HG03159 (cell line): ENCODE measurements around the gene PDE9A.

Experiments
- ATAC-seq: cut with Tn5 transposase; IDR thresholded peaks from one replicate; pipeline ENCODE4 v1.9.1; 2021; ENCODE audit warnings: mild to moderate bottlenecking, moderate library complexity; ENCODE audit not compliant: unreplicated experiment

The PDE9A gene

GRCh38 chr21:42670058-42670880, 16.8 kb downstream of the PDE9A start:
- no peak for ATAC-seq

- no peak for ATAC-seq
These were observed 17.5 kb downstream of the PDE9A start for GRCh38 chr21:42670884-42671283.

- no peak for ATAC-seq
These were observed 18.6 kb downstream of the PDE9A start for GRCh38 chr21:42671778-42672593.

DNA sequence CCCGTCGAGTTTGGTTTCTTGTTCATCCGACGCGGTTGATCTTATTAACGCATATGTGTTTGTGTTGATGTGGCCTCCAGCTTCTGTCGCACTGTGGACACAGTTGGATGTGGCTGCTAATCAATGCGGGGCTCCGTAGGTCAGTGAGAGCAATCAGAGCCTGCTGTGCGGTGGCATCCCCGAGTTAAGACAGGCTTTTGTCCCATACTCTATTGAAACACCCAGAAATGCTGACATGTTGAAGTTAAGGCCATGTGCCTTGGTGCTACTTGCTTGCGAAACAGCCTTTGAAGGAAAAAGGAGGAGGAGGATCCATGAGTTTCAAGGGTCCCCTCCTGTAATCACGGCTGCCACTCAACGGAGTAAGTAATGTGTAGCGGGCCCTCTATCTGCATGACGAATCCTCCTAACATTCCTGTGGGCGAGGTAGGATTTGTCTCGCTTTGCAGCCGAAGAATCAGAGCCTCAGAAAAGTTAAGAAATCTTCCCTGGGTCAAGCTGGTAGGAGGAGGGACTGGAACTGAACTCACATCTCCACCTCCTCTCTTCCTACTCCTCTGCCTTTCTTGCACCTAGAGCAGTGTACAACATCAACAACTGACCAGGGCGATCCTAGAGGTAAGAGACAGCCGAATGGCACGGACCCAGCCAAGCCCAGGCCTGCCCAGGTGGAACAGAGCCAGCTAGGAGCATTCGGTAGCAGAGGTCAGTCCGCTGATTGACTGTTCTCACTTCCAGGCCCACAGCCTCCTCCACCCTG, 19.5 kb downstream of the PDE9A start:
- ATAC-seq, result no peak

DNA sequence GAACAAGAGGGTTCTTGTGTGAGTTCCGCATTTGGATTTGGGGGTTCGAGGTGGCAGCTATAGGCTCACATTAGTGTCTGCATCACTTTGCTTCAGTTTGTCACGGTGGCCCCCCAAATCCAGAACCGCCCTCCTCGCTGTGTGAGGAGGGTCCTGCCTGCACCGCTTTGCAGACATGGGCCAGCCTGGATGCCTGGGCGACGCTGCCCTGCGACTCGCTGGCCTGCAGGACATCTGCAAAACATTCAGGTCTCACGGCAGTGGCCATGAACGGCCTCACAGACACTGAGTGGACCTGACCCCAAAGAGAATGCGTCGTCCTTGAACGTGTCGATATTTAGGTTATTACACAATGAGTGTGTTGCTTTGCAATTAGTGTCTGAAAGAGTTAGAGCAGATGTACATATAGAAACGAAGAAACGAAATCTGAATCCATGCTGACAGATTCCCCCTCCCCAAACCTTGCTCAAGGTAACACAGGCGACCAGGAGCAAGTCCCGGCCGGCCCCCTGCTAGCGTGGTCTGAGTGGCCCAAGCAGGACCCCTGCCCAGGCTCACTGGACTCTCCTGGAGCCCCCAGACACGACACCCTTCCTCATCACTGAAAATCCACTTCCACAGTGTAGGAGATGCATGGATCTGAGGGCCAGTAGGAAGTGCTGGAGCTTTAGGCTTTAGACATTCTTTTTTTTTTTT, 20.4 kb downstream of the PDE9A start:
- no peak for ATAC-seq

- no peak for ATAC-seq
These were observed 21.0 kb downstream of the PDE9A start for GRCh38 chr21:42674351-42674940.

DNA sequence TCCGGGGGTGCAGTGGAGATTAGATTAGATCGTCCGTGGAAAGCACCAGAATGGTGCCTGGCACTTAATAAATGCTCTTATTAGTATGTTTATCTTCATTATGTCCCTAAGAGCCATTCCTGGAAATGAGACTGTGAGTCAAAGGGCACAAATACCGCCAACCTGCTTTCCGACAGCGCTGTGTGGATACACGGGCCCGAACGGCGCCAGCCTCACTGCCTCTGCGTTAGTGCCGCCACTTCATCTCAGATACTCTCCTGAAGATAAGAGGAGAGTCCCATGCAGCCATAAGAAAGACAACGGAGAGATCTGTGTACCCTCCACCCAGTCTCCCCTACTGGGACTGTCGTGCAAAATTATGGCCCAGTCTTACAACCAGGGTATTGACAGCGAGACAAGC, 22.0 kb downstream of the PDE9A start:
- no peak for ATAC-seq

GRCh38 chr21:42676808-42677207, 23.4 kb downstream of the PDE9A start:
- no peak for ATAC-seq

GRCh38 chr21:42677339-42678321, 24.2 kb downstream of the PDE9A start:
- no peak for ATAC-seq

GRCh38 chr21:42678618-42679295, 25.3 kb downstream of the PDE9A start:
- no peak for ATAC-seq

DNA sequence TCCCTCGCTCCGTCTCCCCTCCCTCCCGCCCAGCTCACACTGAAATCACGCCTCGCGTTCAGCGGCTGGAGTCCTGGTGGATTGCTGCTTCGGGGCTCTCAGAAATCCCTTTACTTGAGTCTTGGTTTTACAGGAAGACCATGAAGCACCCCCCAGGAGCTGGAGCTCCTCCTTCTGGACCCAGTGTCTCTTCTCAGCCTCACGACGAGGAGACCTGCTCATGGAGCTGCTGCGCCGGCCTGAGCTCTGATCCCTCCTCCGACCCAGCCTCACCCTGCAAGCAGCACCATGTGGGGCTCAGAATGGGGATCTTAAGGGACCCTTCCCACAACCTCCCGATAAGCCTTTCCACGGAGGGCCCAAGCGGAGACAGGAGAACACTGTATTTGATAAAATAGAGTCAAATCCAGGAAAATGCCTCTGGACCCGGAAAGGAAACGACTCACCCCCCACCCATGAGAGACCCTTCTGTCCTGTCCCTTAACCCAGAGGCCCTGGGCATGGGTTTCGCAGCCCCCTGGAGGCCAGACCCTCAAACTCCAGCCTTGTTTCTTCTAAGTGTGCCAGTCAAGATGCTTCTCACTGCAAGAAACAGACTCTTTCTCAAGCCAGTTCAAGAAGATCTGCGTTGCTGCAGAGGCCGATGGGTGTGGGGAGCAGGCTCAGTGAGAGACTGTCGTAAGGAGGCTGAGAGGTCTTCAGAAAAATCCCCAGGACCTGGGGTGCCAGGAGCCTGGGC, 26.1 kb downstream of the PDE9A start:
- no peak for ATAC-seq

DNA sequence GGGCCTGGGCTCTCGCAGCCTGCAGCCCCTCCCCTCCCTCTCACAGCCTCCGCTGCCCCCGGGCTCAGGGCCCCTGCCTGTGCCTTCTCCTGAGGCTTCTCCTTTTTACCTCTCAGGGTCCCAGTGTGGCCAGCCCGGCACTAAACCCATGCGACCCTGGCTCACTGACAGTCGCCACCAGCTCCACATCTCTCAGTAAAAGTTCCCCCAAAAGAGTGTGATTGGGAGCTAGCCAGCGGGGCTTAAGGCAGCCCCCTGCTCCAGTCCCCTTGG, 26.6 kb downstream of the PDE9A start:
- no peak for ATAC-seq

DNA sequence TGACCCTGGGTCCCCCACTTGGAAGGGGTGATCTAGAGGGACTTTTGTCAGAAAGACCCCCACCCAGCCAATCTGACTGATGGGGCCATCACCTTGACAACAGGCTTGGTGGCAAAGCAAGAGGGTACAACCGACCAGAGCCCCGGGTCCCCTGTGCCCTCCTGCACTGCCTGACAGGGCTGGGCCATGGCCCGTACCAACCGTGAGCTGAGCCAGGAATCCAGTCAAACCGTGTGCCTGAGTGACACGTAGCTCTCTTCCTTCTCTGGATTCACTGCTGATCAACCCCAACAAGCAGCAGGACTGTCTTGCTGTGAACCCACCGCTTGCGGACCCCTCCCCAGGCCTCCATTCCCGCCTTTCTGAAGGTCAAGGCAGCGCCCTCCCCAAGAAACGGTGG, 27.0 kb downstream of the PDE9A start:
- ATAC-seq, result no peak

DNA sequence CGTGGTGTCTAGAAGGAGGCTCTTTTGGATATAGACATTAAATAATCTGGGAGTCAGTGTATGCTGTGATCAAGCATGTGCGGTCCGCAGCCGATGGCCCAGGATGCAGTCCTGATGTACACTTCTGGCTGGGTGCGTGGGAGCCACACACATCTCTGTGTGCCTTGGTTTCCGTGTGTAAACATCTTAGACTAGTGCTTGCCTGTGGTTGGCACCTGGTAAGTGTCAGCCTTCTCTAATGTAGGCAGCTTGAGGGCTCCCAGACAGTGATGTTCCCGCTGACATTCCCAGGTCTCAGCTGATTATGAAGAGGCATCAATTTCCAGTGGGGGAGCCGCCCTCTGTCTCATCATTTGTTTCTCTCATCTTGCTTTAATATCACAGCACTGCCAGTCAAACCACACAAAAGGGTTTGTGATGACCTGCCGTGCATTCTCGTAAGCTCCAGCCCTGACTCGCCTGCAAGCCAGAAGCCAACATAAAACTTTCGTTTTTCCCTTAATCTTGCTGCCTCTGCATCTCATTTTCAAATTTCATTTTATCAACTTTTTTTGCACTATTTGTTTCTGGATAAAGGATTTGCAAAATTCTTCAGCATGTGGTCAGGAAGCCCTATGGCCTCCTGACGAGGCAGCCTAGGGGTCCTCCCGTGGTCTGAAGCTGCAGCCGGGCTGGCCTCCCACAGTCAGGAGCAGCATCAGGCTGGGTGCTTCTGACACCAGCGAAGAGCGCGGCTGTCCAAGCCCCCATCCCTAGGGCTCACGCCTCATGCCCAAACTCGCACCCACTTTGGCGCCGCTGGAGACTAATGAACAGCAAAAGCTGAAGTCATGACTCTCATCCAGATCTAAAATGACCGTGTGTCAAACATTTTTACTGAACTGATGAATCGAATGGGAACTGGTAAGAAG, 28.1 kb downstream of the PDE9A start:
- ATAC-seq, result no peak

GRCh38 chr21:42682661-42683210, 29.3 kb downstream of the PDE9A start:
- ATAC-seq, result no peak

DNA sequence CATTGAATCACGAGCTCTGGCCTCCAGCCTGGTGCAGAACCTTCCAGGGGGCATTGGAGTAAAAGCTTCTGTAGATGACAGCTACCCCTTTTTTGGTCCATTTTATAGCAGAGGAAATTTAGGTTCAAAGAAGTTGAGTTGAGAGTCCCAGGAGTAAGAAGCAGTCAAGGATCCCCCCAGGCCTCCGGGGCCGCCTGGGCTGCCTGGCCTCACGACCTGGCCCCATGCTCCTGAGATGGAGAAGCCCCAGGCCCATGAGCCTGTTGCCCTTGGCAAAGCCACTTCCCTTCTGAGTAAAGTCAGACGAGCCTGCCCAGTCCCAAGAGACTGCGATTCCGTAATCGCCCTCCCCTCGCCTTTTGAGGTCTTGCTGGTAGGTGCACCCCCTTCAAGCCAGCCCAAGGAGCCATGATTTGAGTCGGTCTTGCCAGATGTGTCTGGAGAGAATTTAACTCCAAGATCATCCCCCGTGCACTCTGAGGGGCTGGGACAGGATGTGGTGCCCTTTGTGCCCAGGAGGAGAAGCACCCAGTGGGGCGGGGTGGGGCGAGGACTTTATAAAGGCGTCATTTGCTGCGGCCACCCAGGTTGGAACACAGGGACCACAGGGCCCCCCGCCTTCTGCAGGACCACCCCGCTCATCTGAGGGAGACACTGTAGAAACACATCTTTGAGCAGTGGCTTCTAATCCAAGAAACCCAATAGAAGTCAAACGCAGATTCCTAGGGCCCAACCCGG, 30.1 kb downstream of the PDE9A start:
- ATAC-seq, result no peak
